Neural progenitor cell (in vitro differentiated cells): ENCODE results near the gene IL31.

Source experiments
- CTCF ChIP-seq: fragments of 200-600 bp; sonication (generic); IDR thresholded peaks from 2 replicates; pipeline ENCODE4 v1.5.1; 2017; ENCODE audit warnings: antibody characterized with exemption, mild to moderate bottlenecking
- EZH2 ChIP-seq: fragments of 200-600 bp; sonication (generic); IDR thresholded peaks from 2 replicates; pipeline ENCODE4 v1.6.1; 2017; ENCODE audit warnings: antibody characterized with exemption, mild to moderate bottlenecking, moderate library complexity

GRCh38 chr12:122155705-122156104 is 18.3 kb downstream of the IL31 start:
- TF ChIP-seq CTCF (no peak), EZH2 (no peak)
